HEK293 (cell line): ENCODE data around the gene MTCH2.
A peak's percentile ranks its signal among the peaks of the same experiment; 100 is the strongest.

Experiments
- CTCF ChIA-PET: fragments of 350-600 bp; formaldehyde crosslinking; extraction: SDS; loops from one replicate; lab custom pipeline; 2021; ENCODE audit warnings: antibody characterized with exemption; lab: Yijun Ruan, JAX
- POLR2A ChIA-PET: fragments of 300-600 bp; formaldehyde crosslinking; extraction: SDS; loops from one replicate; lab custom pipeline; 2020; ENCODE audit warnings: antibody characterized with exemption, inconsistent platforms; lab: Yijun Ruan, JAX
- H3K27ac ChIP-seq: fragments of 200-500 bp; sonication (Bioruptor generic); 2 replicates; pipeline ENCODE4 v1.5.1; 2014; ENCODE audit warnings: low read depth, low read length, control low read depth, inconsistent platforms; ENCODE audit errors: extremely low read depth
- H3K36me3 ChIP-seq, 2 experiments: fragments of 200-500 bp in 1 of 2; sonication (Bioruptor generic) in 1 of 2; 1 replicate in 1 of 2; 2 replicates in 1 of 2; pipeline ENCODE4 v1.5.1; 2014 to 2017; ENCODE audit warnings: inconsistent platforms in 2 of 2, low read length in 2 of 2; ENCODE audit not compliant: control insufficient read depth in 2 of 2, insufficient read depth in 1 of 2
- H3K4me1 ChIP-seq: fragments of 200-500 bp; sonication (Bioruptor generic); 2 replicates; pipeline ENCODE4 v1.5.1; 2014; ENCODE audit warnings: mild to moderate bottlenecking, low read length, inconsistent platforms; ENCODE audit not compliant: control insufficient read depth, insufficient read depth
- H3K4me3 ChIP-seq: 2 replicates; pipeline ENCODE4 v1.5.1; 2011; ENCODE audit warnings: low read depth, mild to moderate bottlenecking, control low read depth, low read length, moderate library complexity
- H3K9me3 ChIP-seq: fragments of 200-500 bp; sonication (Bioruptor generic); 2 replicates; pipeline ENCODE4 v1.5.1; 2014; ENCODE audit warnings: low read depth, low read length, inconsistent platforms; ENCODE audit not compliant: control insufficient read depth, insufficient read depth
- BCL11B ChIP-seq: fragments of 450-650 bp; formaldehyde crosslinking; IDR thresholded peaks from 2 replicates; pipeline ENCODE4 v1.5.1; 2016; ENCODE audit warnings: low read depth, missing biosample characterization, missing genetic modification characterization
- EGR2 ChIP-seq: fragments of 450-650 bp; formaldehyde crosslinking; IDR thresholded peaks from 2 replicates; pipeline ENCODE4 v1.5.1; 2016; ENCODE audit warnings: low read depth, missing biosample characterization, missing genetic modification characterization
- GLIS1 ChIP-seq: fragments of 450-650 bp; formaldehyde crosslinking; IDR thresholded peaks from 2 replicates; pipeline ENCODE4 v1.5.1; 2016; ENCODE audit warnings: missing biosample characterization, missing genetic modification characterization
- ZBTB21 ChIP-seq: fragments of 450-650 bp; formaldehyde crosslinking; IDR thresholded peaks from 2 replicates; pipeline ENCODE4 v1.5.1; 2017; ENCODE audit warnings: missing biosample characterization, missing genetic modification characterization
- ZFHX2 ChIP-seq: fragments of 450-650 bp; formaldehyde crosslinking; conservative IDR thresholded peaks from 2 replicates; pipeline ENCODE4 v1.5.1; 2016; ENCODE audit warnings: missing biosample characterization, missing genetic modification characterization
- ZIC2 ChIP-seq: fragments of 450-650 bp; formaldehyde crosslinking; IDR thresholded peaks from 2 replicates; pipeline ENCODE4 v1.5.1; 2016; ENCODE audit warnings: missing biosample characterization, missing genetic modification characterization
- ZNF146 ChIP-seq: fragments of 450-650 bp; formaldehyde crosslinking; IDR thresholded peaks from 2 replicates; pipeline ENCODE4 v1.5.1; 2016; ENCODE audit warnings: missing biosample characterization, missing genetic modification characterization
- ZNF184 ChIP-seq: fragments of 450-650 bp; IDR thresholded peaks from 2 replicates; pipeline ENCODE4 v1.5.1; 2018; ENCODE audit warnings: missing biosample characterization, mild to moderate bottlenecking, missing genetic modification characterization
- ZNF24 ChIP-seq: fragments of 450-650 bp; formaldehyde crosslinking; IDR thresholded peaks from 2 replicates; pipeline ENCODE4 v1.5.1; 2016; ENCODE audit warnings: missing biosample characterization, missing genetic modification characterization
- ZNF335 ChIP-seq: fragments of 450-650 bp; formaldehyde crosslinking; conservative IDR thresholded peaks from 2 replicates; pipeline ENCODE4 v1.5.1; 2016; ENCODE audit warnings: missing biosample characterization, missing genetic modification characterization
- ZNF391 ChIP-seq: fragments of 450-650 bp; formaldehyde crosslinking; IDR thresholded peaks from 2 replicates; pipeline ENCODE4 v1.5.1; 2016; ENCODE audit warnings: low read depth, missing biosample characterization, missing genetic modification characterization, borderline replicate concordance
- ZNF585B ChIP-seq: fragments of 450-650 bp; formaldehyde crosslinking; IDR thresholded peaks from 2 replicates; pipeline ENCODE4 v1.5.1; 2016; ENCODE audit warnings: missing biosample characterization, missing genetic modification characterization
- ZNF621 ChIP-seq: fragments of 450-650 bp; formaldehyde crosslinking; IDR thresholded peaks from 2 replicates; pipeline ENCODE4 v1.5.1; 2017; ENCODE audit warnings: missing biosample characterization, missing genetic modification characterization
- ZNF76 ChIP-seq: fragments of 450-650 bp; formaldehyde crosslinking; IDR thresholded peaks from 2 replicates; pipeline ENCODE4; 2016; ENCODE audit warnings: low read depth, missing biosample characterization, missing genetic modification characterization, borderline replicate concordance
- TF ChIP-seq, protein P1 (sequence below): fragments of 450-650 bp; formaldehyde crosslinking; IDR thresholded peaks from 2 replicates; pipeline ENCODE4 v1.5.1; 2017; ENCODE audit warnings: missing biosample characterization, missing genetic modification characterization

Gene MTCH2

DNA sequence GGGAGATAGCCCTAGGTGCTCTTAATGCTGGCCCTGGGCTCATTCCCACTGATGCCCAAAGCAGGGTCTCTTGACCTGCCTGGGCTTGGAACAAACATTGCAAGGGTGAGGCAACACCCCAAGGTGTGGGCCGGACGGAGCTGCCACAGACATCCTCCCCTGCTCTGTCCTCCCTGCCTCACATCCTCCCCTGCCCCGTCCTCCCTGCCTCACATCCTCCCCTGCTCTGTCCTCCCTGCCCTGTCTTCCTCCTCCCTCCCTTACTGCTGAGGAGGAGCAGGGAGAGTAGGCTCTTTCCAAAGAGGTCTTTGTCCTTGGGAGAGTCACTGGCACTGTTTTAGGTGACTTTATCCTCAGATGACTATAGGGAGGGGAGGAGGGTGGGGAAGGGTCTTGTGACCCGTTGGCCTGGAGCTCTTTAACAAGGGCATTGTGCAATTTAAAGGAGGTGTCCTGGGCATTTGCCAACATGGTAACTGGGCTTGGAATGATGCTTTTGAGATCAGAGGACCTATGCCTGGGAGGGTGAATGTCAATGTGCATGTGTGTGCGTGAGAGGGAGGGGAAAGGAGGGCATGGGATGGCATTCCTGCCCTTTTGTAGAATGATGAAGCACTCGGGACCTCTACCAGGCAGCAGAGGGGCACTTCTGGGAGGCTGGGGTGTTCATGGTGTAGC, 55.2 kb downstream of the MTCH2 start (continued):
- TF ChIP-seq, protein P1, sequence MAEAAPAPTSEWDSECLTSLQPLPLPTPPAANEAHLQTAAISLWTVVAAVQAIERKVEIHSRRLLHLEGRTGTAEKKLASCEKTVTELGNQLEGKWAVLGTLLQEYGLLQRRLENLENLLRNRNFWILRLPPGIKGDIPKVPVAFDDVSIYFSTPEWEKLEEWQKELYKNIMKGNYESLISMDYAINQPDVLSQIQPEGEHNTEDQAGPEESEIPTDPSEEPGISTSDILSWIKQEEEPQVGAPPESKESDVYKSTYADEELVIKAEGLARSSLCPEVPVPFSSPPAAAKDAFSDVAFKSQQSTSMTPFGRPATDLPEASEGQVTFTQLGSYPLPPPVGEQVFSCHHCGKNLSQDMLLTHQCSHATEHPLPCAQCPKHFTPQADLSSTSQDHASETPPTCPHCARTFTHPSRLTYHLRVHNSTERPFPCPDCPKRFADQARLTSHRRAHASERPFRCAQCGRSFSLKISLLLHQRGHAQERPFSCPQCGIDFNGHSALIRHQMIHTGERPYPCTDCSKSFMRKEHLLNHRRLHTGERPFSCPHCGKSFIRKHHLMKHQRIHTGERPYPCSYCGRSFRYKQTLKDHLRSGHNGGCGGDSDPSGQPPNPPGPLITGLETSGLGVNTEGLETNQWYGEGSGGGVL (tag by site-specific recombination), result 0 out of 2 replicates have a peak, but pooled peaks have one; percentile 19
- TF ChIP-seq ZNF335 (tag by site-specific recombination) (peak; percentile 58), ZNF76 (tag by site-specific recombination) (no peak), ZNF621 (no peak), BCL11B (no peak), ZFHX2 (0 out of 2 replicates have a peak, but pooled peaks have one; percentile 26), ZBTB21 (tag by site-specific recombination) (no peak), ZNF184 (tag by site-specific recombination) (no peak), ZIC2 (tag by site-specific recombination) (no peak)

DNA sequence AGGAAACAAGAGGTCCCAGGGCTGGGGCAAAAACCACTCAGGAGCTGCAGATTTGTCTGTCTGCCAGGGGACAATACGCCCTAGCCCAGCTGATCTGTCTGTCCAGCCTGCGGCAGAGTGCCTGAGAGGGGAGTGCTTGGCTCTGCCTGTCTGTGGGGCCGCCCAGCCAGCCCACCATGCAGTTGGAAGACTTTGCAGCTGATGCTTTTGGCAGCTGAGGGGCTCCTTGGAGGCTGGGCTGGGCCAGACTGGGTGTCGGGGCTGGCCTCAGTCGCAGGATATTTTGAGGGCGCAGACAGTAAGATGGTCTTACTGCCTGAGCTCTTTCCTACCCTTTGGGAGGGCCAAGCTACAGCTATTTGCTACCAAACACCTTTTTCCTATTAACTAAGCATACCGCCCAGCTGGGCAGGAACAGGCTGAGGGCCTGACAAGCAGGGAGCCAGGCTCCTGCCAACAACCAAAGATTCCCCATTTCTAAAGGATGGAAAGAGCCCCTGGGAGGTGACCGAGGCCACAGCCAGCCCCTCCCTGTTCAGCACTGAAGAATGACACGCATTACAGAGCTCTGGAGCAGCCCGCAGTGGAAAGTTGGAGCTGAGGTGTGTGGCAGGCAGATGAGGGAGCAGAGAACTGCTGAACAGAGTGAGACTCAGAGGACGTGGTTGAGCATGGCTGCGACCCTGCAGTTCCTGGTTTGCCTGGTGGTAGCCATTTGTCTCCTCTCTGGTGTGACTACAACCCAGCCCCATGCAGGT, 56.1 kb downstream of the MTCH2 start, which contains the start of gene FAM180B:
Gene FAM180B, plus strand, starts transcription at position 581 of the 758 bp plus-strand sequence. Its CDS starts 91 bp downstream, at position 672.
- Histone ChIP-seq H3K27ac (no peak within 1 kb of the TSS), H3K36me3 (peaks cover 14 to 41% of the 10 kb centered on the region in 2 experiments; a peak in 2 of 3 replicates), H3K4me3 (no peak within 1 kb of the TSS), H3K4me1 (no peaks in the 10 kb centered on the region), H3K9me3 (no peaks in the 10 kb centered on the region)
- ChIA-PET CTCF (no interaction called here), POLR2A (interaction anchor here (0.8 kb wide), 1 partner anchor 10 kb away, joined by 3 read pairs; no protein-coding TSS in a partner anchor)
- 0 out of 2 replicates have a peak, but pooled peaks have one; percentile 9 for TF ChIP-seq GLIS1 (tag by site-specific recombination)
- TF ChIP-seq ZNF585B, result no peak
- no peak for TF ChIP-seq ZNF146
- TF ChIP-seq ZNF24 (tag by site-specific recombination), result no peak

DNA sequence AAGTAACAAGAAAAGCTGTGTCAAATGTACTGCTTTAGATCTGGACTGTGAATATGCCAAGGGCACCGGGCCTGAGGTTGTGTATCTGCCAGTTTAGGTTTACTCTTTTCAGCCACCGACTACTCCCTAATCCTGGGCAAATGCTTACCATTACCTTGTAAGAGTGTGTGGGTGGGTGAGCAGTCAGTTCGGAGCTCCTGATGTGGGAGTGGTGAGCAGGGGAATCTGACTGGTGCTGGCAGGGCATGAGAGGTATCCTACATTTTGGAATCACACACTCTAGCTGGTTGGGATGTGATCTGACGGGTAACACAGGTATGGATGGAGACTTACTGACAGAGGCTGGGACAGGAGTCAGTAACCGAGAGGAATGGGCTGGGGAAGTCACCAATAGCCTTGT, 58.5 kb downstream of the MTCH2 start:
- H3K4me1 ChIP-seq, result no peaks in the 10 kb centered on the region
- no peaks in the 10 kb centered on the region for H3K9me3 ChIP-seq
- no peak overlapping the region for H3K4me3 ChIP-seq
- peak; percentile 66 for TF ChIP-seq ZFHX2
- peak; percentile 38; the same call in 1 of the 2 replicates for TF ChIP-seq EGR2 (tag by site-specific recombination)
- TF ChIP-seq ZNF391 (tag by site-specific recombination), result no peak
- H3K36me3 ChIP-seq, result peaks cover 20 to 55% of the 10 kb centered on the region in 2 experiments; a peak in 2 of 3 replicates
- no peak overlapping the region for H3K27ac ChIP-seq
- CTCF ChIA-PET, result no interaction called here
- POLR2A ChIA-PET, result interaction anchor here (0.6 kb wide), 1 partner anchor 106 kb away, joined by 3 read pairs; no protein-coding TSS in a partner anchor
